Endodermal cell (in vitro differentiated cells): ENCODE data around the gene SLC25A39. TPM values are rescaled to one million over a fixed set of nuclear protein-coding genes. Genes with fewer than 3 reads are reported as not detected.

ENCODE experiments used
- DNase-seq: peaks from one replicate; pipeline ENCODE4 v3.0.0-alpha.2; 2017
- H3K27ac ChIP-seq: 2 replicates; pipeline ENCODE4 v1.5.1; 2013; ENCODE audit warnings: mild to moderate bottlenecking, low read depth, low read length, moderate library complexity
- H3K27me3 ChIP-seq: 2 replicates; pipeline ENCODE4 v1.6.1; 2013; ENCODE audit warnings: mild to moderate bottlenecking, low read length, moderate library complexity; ENCODE audit not compliant: insufficient read depth, control insufficient read depth, poor library complexity, severe bottlenecking
- H3K36me3 ChIP-seq: 2 replicates; pipeline ENCODE4 v1.7.0; 2013; ENCODE audit warnings: mild to moderate bottlenecking, low read length, moderate library complexity; ENCODE audit not compliant: control insufficient read depth, insufficient read depth
- H3K4me1 ChIP-seq: one replicate; pipeline ENCODE4 v1.7.0; 2013; ENCODE audit warnings: low read length; ENCODE audit not compliant: control insufficient read depth, insufficient read depth
- H3K4me3 ChIP-seq: 2 replicates; pipeline ENCODE4 v1.5.1; 2013; ENCODE audit warnings: mild to moderate bottlenecking, low read length, moderate library complexity
- H3K9ac ChIP-seq: 2 replicates; pipeline ENCODE4 v1.6.1; 2013; ENCODE audit warnings: mild to moderate bottlenecking, low read length, moderate library complexity; ENCODE audit not compliant: poor library complexity, severe bottlenecking; ENCODE audit errors: extremely low read depth
- H3K9me3 ChIP-seq: 2 replicates; pipeline ENCODE4 v1.6.1; 2013; ENCODE audit warnings: mild to moderate bottlenecking, low read length, moderate library complexity; ENCODE audit not compliant: control insufficient read depth
- H3K27ac Mint-ChIP-seq: 2 replicates; pipeline ENCODE4 v1.8.0; 2020; ENCODE audit warnings: mixed read lengths
- H3K27me3 Mint-ChIP-seq: 2 replicates; pipeline ENCODE4 v1.8.0; 2021; ENCODE audit warnings: mild to moderate bottlenecking, mixed read lengths; ENCODE audit not compliant: insufficient read depth
- H3K36me3 Mint-ChIP-seq: 2 replicates; pipeline ENCODE4 v1.8.0; 2020; ENCODE audit warnings: low read depth, mixed read lengths
- H3K4me1 Mint-ChIP-seq: 2 replicates; pipeline ENCODE4 v1.8.0; 2020; ENCODE audit warnings: mixed read lengths
- H3K4me3 Mint-ChIP-seq: 2 replicates; pipeline ENCODE4 v1.8.0; 2020; ENCODE audit warnings: mild to moderate bottlenecking, moderate library complexity, mixed read lengths
- H3K9me3 Mint-ChIP-seq: 2 replicates; pipeline ENCODE4 v1.8.0; 2020; ENCODE audit warnings: mild to moderate bottlenecking, mixed read lengths
- WGBS, 2 experiments: methylation state at CpG; one replicate each; pipeline versions ENCODE4 v1.1.5 to v1.1.7; 2013; ENCODE audit warnings: missing lambda C conversion rate in 2 of 2, mixed read lengths in 1 of 2; ENCODE audit not compliant: insufficient coverage in 1 of 2, insufficient read length in 1 of 2; 5-methylcytosine and 5-hydroxymethylcytosine counted together
- total RNA-seq, 2 donors: library from RNA; stranded (reverse); fragmentation: NEBNext Ultra II Directional in 1 of 2; extraction: Animal tissue kit (Norgen Biotek cat#: 25700) in 1 of 2; gene quantifications; 2 replicates in 1 of 2; 3 replicates in 1 of 2; pipeline ENCODE4 v1.2.1, GENCODE V29; 2021
- TF ChIP-seq, protein P1 (sequence below): fragments of 200-600 bp; sonication (generic); conservative IDR thresholded peaks from 2 replicates; pipeline ENCODE4 v1.5.0; 2021; ENCODE audit warnings: antibody characterized with exemption, mild to moderate bottlenecking

Gene SLC25A39
- total RNA-seq, 2 donors from 2014 or later = 191 to 201 TPM

DNA sequence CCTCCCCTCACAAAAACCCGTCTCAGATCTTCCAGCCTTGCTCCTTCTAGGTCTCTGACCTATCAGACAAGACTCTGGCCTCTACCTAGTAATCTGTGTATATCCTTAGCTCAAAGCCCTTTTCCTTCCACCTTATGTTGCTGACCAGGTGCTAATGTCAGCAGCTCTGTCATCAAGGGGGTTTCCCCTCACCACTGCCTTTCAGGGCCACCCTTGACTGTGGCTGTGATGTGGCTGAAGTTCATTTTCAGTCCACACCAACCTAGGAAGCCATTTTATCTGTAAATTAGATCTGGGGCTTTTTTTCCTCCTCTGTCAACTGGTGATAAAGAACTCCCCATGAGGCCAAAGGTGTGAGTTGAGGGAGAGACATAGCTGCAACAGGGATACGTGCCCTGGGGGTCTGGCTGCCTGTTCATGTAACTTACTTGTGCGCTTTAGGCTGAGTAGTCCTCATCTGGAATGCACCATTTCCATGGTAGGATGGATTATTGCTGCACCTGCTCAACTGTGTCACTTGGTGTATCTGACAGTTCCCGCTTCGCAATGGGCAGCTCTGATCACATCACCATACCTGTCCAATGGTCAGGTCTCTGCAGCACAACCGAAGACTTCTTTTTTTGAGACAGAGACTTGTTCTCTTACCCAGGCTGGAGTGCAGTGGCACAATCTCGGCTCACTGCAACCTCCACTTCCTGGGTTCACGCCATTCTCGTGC is 31.0 kb downstream of the SLC25A39 start:
- H3K36me3 Mint-ChIP-seq = no peaks in the 10 kb centered on the region
- 94 to 98% methylated on average over 6 to 9 of the region's 9 CpGs for WGBS, 2 experiments
- no peaks in the 10 kb centered on the region for H3K36me3 ChIP-seq

DNA sequence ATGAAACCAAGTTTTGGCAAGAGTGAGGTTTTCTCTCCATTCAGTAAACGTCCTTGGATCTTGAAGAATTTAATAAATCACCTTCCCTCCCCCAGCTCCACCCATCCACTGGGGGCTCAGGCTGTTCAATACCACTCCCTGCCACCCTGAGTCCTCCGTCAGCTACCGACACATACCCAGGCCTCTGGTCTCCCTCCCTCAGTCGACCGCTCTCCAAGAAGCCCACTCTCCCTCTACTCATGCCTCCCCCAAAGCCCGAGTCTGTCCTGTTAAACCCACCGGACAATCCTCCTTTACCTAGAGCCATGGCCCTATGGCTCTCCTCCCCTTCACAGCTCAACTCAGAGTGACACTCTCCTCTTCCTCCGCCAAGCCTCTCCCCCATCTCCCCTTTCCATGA is 37.0 kb downstream of the SLC25A39 start:
- Mint-ChIP-seq H3K27me3 (no peaks in the 10 kb centered on the region), H3K36me3 (no peaks in the 10 kb centered on the region), H3K27ac (no peak overlapping the region), H3K4me3 (no peak overlapping the region), H3K4me1 (no peaks in the 10 kb centered on the region), H3K9me3 (no peaks in the 10 kb centered on the region)
- 87 to 91% methylated on average over 6 to 8 of the region's 8 CpGs for WGBS, 2 experiments
- Histone ChIP-seq H3K4me1 (no peaks in the 10 kb centered on the region), H3K36me3 (no peaks in the 10 kb centered on the region), H3K4me3 (no peak overlapping the region), H3K27ac (no peak overlapping the region), H3K9me3 (no peaks in the 10 kb centered on the region), H3K9ac (no peak overlapping the region), H3K27me3 (no peaks in the 10 kb centered on the region)
- no peak for DNase-seq
- TF ChIP-seq, protein P1, sequence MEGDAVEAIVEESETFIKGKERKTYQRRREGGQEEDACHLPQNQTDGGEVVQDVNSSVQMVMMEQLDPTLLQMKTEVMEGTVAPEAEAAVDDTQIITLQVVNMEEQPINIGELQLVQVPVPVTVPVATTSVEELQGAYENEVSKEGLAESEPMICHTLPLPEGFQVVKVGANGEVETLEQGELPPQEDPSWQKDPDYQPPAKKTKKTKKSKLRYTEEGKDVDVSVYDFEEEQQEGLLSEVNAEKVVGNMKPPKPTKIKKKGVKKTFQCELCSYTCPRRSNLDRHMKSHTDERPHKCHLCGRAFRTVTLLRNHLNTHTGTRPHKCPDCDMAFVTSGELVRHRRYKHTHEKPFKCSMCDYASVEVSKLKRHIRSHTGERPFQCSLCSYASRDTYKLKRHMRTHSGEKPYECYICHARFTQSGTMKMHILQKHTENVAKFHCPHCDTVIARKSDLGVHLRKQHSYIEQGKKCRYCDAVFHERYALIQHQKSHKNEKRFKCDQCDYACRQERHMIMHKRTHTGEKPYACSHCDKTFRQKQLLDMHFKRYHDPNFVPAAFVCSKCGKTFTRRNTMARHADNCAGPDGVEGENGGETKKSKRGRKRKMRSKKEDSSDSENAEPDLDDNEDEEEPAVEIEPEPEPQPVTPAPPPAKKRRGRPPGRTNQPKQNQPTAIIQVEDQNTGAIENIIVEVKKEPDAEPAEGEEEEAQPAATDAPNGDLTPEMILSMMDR = no peak

More for the DNA sequence above, 31.0 kb downstream of the SLC25A39 start:
- no peak for DNase-seq
- Histone ChIP-seq H3K27me3 (no peaks in the 10 kb centered on the region), H3K4me1 (no peaks in the 10 kb centered on the region), H3K27ac (no peak overlapping the region), H3K9ac (no peak overlapping the region), H3K4me3 (no peak overlapping the region), H3K9me3 (no peaks in the 10 kb centered on the region)
- Mint-ChIP-seq H3K27ac (no peak overlapping the region), H3K9me3 (peaks cover 2% of the 10 kb centered on the region), H3K4me1 (no peaks in the 10 kb centered on the region), H3K27me3 (no peaks in the 10 kb centered on the region), H3K4me3 (no peak overlapping the region)
- TF ChIP-seq, protein P1 = no peak

DNA sequence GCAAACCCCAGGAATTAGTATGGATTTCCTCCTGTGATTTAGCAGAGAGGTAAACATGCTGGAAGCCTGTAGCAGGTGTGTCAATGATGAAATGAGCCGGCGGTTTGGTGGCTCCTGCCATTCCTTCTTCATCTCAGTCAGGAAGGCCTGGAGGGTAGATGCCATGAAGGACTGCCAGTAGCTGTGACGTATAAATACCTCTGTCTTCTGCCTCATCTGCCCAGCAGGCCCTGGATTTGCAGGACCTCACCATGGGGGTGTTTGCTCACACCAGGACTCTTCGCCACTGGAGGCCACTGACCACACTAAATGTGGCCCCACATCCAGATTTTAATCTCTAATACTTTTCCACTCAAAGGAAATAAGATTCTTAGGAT is 40.6 kb downstream of the SLC25A39 start:
- DNase-seq = no peak
- H3K9me3 Mint-ChIP-seq = no peaks in the 10 kb centered on the region
- H3K4me1 Mint-ChIP-seq = peaks cover 10% of the 10 kb centered on the region
- H3K27ac Mint-ChIP-seq = no peak overlapping the region
- Histone ChIP-seq H3K27ac (no peak overlapping the region), H3K4me3 (no peak overlapping the region), H3K9ac (no peak overlapping the region), H3K36me3 (no peaks in the 10 kb centered on the region), H3K4me1 (no peaks in the 10 kb centered on the region), H3K27me3 (no peaks in the 10 kb centered on the region), H3K9me3 (no peaks in the 10 kb centered on the region)
- no peak overlapping the region for H3K4me3 Mint-ChIP-seq
- 87 to 89% methylated on average over 3 to 4 of the region's 4 CpGs for WGBS, 2 experiments
- TF ChIP-seq, protein P1 = no peak
- H3K36me3 Mint-ChIP-seq = no peaks in the 10 kb centered on the region
- no peaks in the 10 kb centered on the region for H3K27me3 Mint-ChIP-seq
